Neural cell (in vitro differentiated cells): ENCODE results near the gene RABL6. TPM values are rescaled to one million over a fixed set of nuclear protein-coding genes. Genes with fewer than 3 reads are reported as not detected.

Source experiments
- H2AFZ ChIP-seq: fragments of 200-600, 300-800 bp; sonication (generic), shearing (Covaris generic); 2 replicates; pipeline ENCODE4 v1.6.0; 2014; ENCODE audit warnings: low read depth, mild to moderate bottlenecking, antibody characterized with exemption, low read length, moderate library complexity
- H3F3A ChIP-seq: fragments of 200-600 bp; shearing (Covaris generic); 2 replicates; pipeline ENCODE4 v1.6.1; 2016; ENCODE audit warnings: mild to moderate bottlenecking, moderate library complexity, mixed read lengths, antibody characterized with exemption, low read length; ENCODE audit not compliant: insufficient read depth, poor library complexity, severe bottlenecking
- H3K27ac ChIP-seq: fragments of 200-600, 300-800 bp; sonication (generic), shearing (Covaris generic); 2 replicates; pipeline ENCODE4 v1.5.1; 2014; ENCODE audit warnings: mild to moderate bottlenecking, low read length, moderate library complexity
- H3K27me3 ChIP-seq: fragments of 300-800, 200-600 bp; sonication (generic), shearing (Covaris generic); 2 replicates; pipeline ENCODE4 v1.6.0; 2014; ENCODE audit warnings: mild to moderate bottlenecking, low read depth, low read length, moderate library complexity; ENCODE audit not compliant: insufficient read depth
- H3K36me3 ChIP-seq: fragments of 300-800, 200-600 bp; sonication (generic), shearing (Covaris generic); 2 replicates; pipeline ENCODE4 v1.5.1; 2014; ENCODE audit warnings: mild to moderate bottlenecking, antibody characterized with exemption, low read length, moderate library complexity; ENCODE audit not compliant: insufficient read depth
- H3K4me2 ChIP-seq: fragments of 300-800, 200-600 bp; sonication (generic), shearing (Covaris generic); 2 replicates; pipeline ENCODE4 v1.6.0; 2014; ENCODE audit warnings: mild to moderate bottlenecking, low read length
- H3K4me3 ChIP-seq: fragments of 300-800, 200-600 bp; sonication (generic), shearing (Covaris generic); 2 replicates; pipeline ENCODE4 v1.5.1; 2014; ENCODE audit warnings: mild to moderate bottlenecking, low read length, moderate library complexity
- H3K79me2 ChIP-seq: fragments of 200-600 bp; shearing (Covaris generic); replicated peaks from 2 replicates; pipeline ENCODE4 v1.6.0; 2014; ENCODE audit warnings: mild to moderate bottlenecking, low read length, moderate library complexity; ENCODE audit not compliant: insufficient read depth
- H3K9ac ChIP-seq: fragments of 300-800, 200-600 bp; sonication (generic), shearing (Covaris generic); 2 replicates; pipeline ENCODE4 v1.6.1; 2016; ENCODE audit warnings: mild to moderate bottlenecking, low read length, mixed read lengths
- H3K9me2 ChIP-seq: fragments of 200-600 bp; shearing (Covaris generic); 2 replicates; pipeline ENCODE4 v1.6.1; 2016; ENCODE audit warnings: mild to moderate bottlenecking, low read length, mixed read lengths; ENCODE audit not compliant: insufficient read depth
- H3K9me3 ChIP-seq: fragments of 200-600, 300-800 bp; sonication (generic), shearing (Covaris generic); 2 replicates; pipeline ENCODE4 v1.6.1; 2016; ENCODE audit warnings: mild to moderate bottlenecking, mixed run types, low read length, moderate library complexity, mixed read lengths
- H4K20me1 ChIP-seq: fragments of 200-600 bp; shearing (Covaris generic); 2 replicates; pipeline ENCODE4 v1.6.1; 2016; ENCODE audit warnings: mild to moderate bottlenecking, mixed run types; ENCODE audit not compliant: insufficient read depth
- EP300 ChIP-seq: fragments of 450-650 bp; conservative IDR thresholded peaks from 2 replicates; pipeline ENCODE4 v1.6.1; 2014; ENCODE audit warnings: antibody characterized with exemption, mild to moderate bottlenecking, moderate library complexity; ENCODE audit not compliant: poor library complexity, severe bottlenecking
- EZH2 ChIP-seq: fragments of 200-600, 300-800 bp; shearing (Covaris generic), sonication (generic); IDR thresholded peaks from 2 replicates; pipeline ENCODE4 v1.6.1; 2014; ENCODE audit warnings: antibody characterized with exemption, low read length, borderline replicate concordance, mild to moderate bottlenecking; ENCODE audit not compliant: insufficient read depth, poor library complexity, severe bottlenecking
- MXI1 ChIP-seq: fragments of 450-650 bp; conservative IDR thresholded peaks from 2 replicates; pipeline ENCODE4 v1.6.1; 2014; ENCODE audit warnings: antibody characterized with exemption, mild to moderate bottlenecking; ENCODE audit not compliant: poor library complexity, severe bottlenecking
- POLR2AphosphoS5 ChIP-seq: IDR thresholded peaks from 2 replicates; pipeline ENCODE4 v1.6.1; 2012
- RAD21 ChIP-seq: fragments of 450-650 bp; conservative IDR thresholded peaks from 2 replicates; pipeline ENCODE4 v1.6.1; 2014; ENCODE audit warnings: antibody characterized with exemption, mild to moderate bottlenecking, moderate library complexity
- REST ChIP-seq: IDR thresholded peaks from 2 replicates; pipeline ENCODE4 v1.6.1; 2012; ENCODE audit warnings: borderline replicate concordance
- SMC3 ChIP-seq: fragments of 450-650 bp; conservative IDR thresholded peaks from 2 replicates; pipeline ENCODE4 v1.6.1; 2014; ENCODE audit warnings: antibody characterized with exemption, mild to moderate bottlenecking, moderate library complexity; ENCODE audit not compliant: poor library complexity
- TAF1 ChIP-seq: IDR thresholded peaks from 2 replicates; pipeline ENCODE4 v1.6.1; 2012; ENCODE audit warnings: low read depth
- polyA plus RNA-seq: library from polyadenylated mRNA; depleted of rRNA; stranded (reverse); fragments of >200 nt; gene quantifications from 2 replicates; pipeline ENCODE4 v1.2.3, GENCODE V29; 2014
- TF ChIP-seq, protein P1 (sequence below): fragments of 450-650 bp; IDR thresholded peaks from 2 replicates; pipeline ENCODE4 v1.5.1; 2014; ENCODE audit warnings: antibody characterized with exemption, mild to moderate bottlenecking, moderate library complexity; ENCODE audit not compliant: poor library complexity, severe bottlenecking

RABL6 gene
- polyA plus RNA-seq, 1 donor from 2014 or later: 46.4 TPM

DNA sequence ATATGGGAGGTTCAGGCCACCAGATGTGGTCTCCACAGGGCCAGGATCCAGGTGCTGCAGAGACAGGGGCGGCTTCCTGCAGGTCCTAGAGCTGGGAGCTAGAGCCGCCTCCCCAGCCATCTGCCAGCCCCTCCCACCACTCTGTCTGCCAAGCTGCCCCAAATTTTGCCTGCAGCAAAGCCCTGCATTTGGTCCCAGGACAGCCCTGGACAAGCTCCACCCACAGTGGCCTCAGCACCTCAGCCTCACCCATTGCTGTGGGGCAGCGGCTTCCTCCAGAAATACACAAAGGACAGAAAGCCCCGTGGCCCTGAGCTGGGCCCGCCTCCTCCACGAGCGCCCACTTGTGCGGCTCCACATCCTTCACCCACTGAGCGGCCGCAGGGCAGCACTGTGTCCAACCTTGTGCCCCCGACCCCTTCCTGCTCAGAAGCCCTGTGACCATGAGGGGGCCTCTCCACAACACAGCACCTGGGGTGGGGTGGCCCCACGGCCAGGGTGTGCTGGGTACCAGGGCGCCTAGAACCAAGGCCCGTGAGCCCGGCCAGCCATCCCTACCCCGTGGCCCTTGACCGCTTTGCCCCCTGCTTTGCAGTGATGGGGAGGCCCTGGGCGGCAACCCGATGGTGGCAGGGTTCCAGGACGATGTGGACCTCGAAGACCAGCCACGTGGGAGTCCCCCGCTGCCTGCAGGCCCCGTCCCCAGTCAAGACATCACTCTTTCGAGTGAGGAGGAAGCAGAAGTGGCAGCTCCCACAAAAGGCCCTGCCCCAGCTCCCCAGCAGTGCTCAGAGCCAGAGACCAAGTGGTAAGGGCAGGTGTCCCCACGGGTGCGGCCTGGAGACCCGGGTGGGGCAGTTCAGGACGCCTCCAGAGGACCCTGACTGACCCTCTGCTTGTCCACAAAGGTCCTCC, 30.8 kb downstream of the RABL6 start:
- Histone ChIP-seq H3K9ac (no peak overlapping the region), H3K27ac (no peak overlapping the region), H3K36me3 (no peaks in the 10 kb centered on the region), H3K9me2 (no peaks in the 10 kb centered on the region), H3K4me2 (no peak overlapping the region), H4K20me1 (no peaks in the 10 kb centered on the region), H3F3A (no peaks in the 10 kb centered on the region), H3K4me3 (no peak overlapping the region), H3K27me3 (no peaks in the 10 kb centered on the region), H3K79me2 (no peaks in the 10 kb centered on the region), H2AFZ (no peak overlapping the region), H3K9me3 (no peaks in the 10 kb centered on the region)
- TF ChIP-seq MXI1 (no peak), TAF1 (no peak), POLR2AphosphoS5 (no peak), RAD21 (no peak), REST (no peak), EP300 (no peak), SMC3 (no peak), EZH2 (no peak)
- TF ChIP-seq, protein P1, sequence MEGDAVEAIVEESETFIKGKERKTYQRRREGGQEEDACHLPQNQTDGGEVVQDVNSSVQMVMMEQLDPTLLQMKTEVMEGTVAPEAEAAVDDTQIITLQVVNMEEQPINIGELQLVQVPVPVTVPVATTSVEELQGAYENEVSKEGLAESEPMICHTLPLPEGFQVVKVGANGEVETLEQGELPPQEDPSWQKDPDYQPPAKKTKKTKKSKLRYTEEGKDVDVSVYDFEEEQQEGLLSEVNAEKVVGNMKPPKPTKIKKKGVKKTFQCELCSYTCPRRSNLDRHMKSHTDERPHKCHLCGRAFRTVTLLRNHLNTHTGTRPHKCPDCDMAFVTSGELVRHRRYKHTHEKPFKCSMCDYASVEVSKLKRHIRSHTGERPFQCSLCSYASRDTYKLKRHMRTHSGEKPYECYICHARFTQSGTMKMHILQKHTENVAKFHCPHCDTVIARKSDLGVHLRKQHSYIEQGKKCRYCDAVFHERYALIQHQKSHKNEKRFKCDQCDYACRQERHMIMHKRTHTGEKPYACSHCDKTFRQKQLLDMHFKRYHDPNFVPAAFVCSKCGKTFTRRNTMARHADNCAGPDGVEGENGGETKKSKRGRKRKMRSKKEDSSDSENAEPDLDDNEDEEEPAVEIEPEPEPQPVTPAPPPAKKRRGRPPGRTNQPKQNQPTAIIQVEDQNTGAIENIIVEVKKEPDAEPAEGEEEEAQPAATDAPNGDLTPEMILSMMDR: no peak

DNA sequence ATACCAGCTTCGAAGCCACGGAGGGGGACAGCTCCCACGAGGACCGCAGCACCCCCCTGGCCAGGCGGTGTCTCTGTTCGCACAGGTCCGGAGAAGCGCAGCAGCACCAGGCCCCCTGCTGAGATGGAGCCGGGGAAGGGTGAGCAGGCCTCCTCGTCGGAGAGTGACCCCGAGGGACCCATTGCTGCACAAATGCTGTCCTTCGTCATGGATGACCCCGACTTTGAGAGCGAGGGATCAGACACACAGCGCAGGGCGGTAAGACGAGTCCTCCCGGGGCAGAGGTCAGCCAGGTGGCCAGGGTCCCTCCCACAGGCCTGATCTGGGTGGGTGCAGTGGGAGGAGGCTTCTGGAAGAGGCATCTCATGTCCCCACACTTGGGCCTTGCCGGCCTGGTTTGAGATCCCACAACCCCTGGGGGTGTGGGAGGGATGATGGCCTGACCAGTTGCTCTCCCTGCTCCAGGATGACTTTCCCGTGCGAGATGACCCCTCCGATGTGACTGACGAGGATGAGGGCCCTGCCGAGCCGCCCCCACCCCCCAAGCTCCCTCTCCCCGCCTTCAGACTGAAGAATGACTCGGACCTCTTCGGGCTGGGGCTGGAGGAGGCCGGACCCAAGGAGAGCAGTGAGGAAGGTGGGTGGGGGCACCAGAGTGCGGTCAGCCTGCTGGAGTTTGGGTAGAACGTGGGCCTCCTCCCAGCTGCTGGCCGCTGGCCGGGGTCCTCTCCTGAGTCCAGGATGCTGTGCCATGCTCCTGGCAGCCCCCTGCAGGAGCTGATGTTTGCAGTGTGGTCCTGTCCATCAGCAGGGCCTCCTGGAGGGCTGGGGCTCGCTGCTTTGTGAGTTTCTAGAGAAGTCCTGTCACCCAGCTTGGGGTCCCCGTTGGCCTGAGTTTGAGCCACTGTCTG, 31.7 kb downstream of the RABL6 start:
- no peaks in the 10 kb centered on the region for H4K20me1 ChIP-seq
- no peaks in the 10 kb centered on the region for H3F3A ChIP-seq
- no peak overlapping the region for H3K27ac ChIP-seq
- H3K4me3 ChIP-seq: no peak overlapping the region
- H2AFZ ChIP-seq: no peak overlapping the region
- H3K9me3 ChIP-seq: no peaks in the 10 kb centered on the region
- no peak overlapping the region for H3K4me2 ChIP-seq
- H3K79me2 ChIP-seq: no peaks in the 10 kb centered on the region
- no peaks in the 10 kb centered on the region for H3K9me2 ChIP-seq
- TF ChIP-seq EZH2 (no peak), TAF1 (no peak), REST (no peak), SMC3 (no peak), RAD21 (no peak), EP300 (no peak), POLR2AphosphoS5 (no peak), MXI1 (no peak)
- TF ChIP-seq, protein P1: no peak
- H3K27me3 ChIP-seq: no peaks in the 10 kb centered on the region
- no peak overlapping the region for H3K9ac ChIP-seq
- H3K36me3 ChIP-seq: no peaks in the 10 kb centered on the region
